GM21786 (cell line): ENCODE data around the gene TTLL7.
A peak's percentile ranks its signal among the peaks of the same experiment; 100 is the strongest.

ENCODE experiments used
- ATAC-seq: cut with Tn5 transposase; IDR thresholded peaks from one replicate; pipeline ENCODE4 v1.9.1; 2021; ENCODE audit not compliant: unreplicated experiment

Gene TTLL7

DNA sequence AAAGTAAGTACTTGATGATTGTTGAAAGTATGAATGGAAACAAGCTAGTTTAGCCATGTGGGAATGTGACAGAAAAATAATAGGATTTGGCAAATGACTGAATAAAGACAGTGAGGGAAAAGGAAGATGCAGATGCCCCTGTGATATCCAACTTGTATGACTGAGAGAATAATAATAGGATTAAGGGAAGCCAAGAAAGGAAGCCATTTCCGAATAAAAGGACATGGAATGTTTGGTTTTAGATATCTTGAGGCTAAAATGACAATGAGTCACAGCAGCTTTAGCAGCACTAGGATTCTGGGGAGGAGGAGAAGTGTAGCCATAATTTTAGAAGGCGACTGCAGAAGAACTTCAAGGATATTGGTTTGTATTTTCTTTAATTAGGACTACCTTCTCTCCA is 109.2 kb downstream of the TTLL7 start:
- no peak for ATAC-seq

DNA sequence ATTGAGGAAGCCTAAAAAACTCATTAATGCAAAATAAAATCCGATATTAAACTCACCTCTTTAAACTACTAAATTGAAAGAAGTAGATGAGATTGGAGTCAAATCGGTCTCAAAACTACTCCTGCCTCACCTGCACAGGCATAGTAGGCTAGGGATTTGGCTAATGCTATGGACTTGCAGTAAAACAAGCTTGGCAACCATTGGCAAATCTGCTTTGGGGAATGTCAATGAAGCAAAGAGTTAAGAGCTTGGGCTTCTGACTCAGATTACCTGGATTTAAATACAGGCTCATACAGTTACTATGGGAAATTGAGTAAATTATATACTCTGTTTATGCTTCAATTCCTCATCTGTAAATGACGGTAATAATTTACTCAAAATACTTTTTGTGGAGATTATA is 111.4 kb downstream of the TTLL7 start:
- ATAC-seq, result no peak

DNA sequence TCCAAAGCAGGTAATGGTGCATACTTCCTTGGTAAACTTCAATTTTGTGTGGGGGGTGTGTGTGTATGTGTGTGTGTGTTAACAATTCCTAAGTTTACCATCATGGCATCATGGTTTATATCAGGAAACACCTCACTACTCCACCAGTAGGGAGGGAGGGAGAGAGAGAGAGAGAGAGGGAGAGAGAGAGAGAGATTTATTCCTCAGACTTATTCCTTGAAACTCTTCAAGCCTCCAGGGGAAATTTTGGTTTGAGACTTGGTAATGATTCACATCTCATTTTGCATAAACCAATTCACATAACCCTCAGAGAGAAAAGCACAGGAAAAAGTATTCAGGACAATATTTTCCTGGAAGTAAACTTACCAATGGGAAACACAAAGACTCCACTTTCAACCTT is 115.0 kb downstream of the TTLL7 start:
- no peak for ATAC-seq

DNA sequence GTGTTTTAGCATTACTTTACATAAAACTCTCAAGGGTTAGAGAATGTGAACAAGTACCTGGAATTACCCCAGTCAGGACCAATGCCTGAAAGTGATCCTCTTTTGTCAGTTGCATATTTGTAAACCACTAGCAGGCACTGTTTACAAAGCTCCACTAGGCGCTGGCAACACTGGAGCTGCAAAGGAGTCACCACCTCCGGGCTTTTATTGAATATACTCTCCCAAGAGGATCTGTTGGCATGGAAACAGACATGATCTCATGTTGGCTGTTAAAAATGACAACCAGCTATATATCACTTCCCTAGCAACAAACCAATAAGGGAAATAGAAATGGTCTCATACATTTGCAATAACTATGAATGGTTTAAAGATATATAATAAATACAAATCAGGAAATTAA is 116.0 kb downstream of the TTLL7 start:
- ATAC-seq, result no peak

DNA sequence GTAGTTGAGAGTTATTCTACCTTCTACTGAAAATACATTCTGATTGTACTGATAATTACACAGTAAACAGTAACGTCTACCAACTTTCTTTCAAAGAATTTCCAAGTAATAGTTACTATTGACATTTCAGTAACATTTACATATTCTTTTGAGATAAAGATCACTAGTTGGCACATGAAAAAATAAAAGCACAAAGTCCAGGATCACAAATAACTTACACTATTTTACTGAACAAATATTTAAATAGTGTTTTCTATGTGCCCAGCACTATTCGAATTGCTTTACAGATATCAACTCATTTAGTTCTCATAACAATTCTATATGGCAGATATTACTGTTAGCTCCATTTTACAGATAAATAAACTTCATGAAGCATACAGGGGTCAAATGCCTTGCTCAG is 126.4 kb downstream of the TTLL7 start:
- no peak for ATAC-seq

DNA sequence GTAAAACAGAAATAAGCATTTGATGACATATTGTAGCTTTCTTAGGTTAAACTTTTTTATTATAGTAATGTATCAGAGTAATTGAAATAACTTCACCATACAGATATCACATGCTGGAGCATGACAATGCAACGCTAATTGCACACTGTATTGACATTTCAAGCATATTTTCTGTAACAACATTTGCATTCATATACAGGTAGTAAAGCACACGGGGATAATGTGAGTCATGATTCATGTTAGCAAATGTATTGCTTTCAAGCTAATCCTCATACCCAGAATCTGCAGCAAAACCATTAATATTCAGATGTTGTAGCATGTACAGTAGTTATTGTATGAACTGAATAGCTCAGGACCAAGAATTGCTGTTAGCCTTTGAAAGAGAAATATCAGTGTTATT is 133.9 kb downstream of the TTLL7 start:
- no peak for ATAC-seq

DNA sequence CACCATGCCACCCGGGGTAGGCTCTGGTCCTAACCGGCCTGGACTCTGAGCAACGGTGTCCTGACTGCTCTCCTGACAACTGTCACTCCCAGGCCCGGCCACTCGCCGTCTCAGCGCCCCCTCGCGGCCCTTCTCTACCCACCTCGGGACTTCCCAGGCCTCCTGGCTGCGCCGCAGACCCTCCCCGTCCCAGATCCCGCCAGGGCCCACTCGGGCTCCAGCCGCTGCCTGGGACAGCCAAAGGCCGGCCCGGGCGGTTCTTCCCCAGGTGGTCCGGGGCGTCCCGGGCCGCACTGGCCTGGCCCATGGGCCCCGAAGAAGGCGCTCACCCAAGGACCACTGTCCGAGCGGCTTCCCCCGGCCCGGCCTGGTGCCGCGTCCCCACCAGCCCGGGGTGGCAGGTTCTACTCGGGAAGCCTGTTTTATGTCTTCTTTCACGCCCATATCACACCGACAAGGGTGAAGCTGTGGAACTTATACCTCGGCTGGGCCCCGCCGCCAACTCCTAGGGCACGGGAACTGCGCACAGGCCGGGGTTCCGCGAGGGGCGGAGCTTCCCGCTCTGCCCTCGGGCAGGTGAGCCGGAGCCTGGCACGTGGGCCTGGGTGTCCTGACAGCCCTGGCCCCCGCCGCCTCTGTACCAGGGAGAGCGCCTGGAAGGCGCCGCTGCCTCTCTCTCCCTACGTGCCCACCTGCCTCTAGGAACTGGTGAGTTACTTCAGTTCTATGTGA is 138.3 kb downstream of the TTLL7 start:
- peak; percentile 94 for ATAC-seq

DNA sequence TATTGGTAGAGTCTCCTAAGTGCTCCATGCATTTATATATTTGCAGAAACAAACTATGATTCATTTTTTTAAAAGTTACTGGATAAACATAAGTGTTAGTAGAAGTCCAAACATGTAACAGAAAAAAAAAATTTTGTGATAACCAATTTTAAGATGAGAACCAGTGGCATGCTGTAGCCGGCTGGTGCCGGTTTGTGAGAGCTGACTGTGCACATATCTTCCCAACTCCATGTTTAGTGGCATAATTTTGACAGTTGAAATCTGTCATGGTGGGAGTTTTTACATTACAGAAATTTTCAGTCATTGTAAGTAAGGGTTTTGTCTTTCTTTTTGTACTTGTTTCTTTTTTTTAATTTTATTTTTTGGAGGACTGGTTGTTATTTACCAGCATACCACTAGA is 141.2 kb downstream of the TTLL7 start:
- no peak for ATAC-seq

DNA sequence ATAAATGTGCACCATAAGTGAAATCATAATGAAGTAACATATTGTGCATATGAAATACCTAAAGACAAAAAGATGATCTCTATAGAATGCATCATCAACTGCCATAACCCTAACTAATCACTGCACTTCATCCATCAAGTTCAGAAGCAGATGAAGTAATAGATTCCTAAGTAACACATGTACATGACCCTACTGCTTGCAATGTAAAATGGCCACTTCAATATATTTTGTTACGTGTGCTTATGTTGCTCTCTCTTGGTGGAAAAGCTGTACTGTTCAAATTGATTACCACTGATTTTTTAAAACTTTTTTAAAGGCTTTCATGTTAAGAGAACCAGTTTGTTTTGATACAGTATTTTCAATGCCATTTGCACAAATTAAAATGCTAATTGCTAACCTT is 141.8 kb downstream of the TTLL7 start:
- no peak for ATAC-seq

DNA sequence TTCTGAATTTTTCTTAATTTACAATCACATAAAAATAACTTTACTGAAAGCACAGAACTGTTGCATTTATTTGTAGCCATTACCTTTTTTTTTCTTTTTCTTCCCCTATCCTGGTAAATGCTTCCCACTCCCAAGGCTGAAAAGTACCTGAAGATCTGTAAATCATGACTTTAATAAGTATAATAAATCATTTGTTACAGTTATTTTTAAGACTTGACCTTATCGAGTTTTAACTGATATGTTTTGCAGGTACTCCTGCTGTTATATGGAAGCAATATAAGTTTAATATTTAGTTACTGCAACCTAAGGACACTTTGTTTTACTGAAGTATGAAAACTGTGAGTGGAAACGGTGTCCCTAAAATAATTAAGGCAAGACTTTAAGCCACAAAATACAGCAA is 142.6 kb downstream of the TTLL7 start:
- no peak for ATAC-seq

DNA sequence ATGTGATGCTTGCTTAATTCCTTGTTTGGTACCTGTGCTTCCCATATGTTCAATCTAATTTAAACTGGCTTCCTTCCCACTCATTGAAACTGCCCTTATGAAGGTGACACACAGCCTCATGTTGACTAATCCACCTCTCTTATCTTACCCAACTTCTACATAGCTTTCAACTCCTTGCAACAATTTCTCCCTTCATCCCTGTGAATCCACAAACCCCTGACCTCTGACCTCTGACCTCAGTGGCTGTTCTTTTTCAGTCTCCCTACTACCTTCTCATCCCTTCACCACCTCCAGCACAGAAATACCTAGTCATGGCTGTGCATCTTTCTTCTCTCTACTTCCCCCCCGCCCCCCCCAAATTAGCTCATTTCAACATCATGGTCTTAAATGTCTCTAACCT is 144.5 kb downstream of the TTLL7 start:
- ATAC-seq, result no peak

DNA sequence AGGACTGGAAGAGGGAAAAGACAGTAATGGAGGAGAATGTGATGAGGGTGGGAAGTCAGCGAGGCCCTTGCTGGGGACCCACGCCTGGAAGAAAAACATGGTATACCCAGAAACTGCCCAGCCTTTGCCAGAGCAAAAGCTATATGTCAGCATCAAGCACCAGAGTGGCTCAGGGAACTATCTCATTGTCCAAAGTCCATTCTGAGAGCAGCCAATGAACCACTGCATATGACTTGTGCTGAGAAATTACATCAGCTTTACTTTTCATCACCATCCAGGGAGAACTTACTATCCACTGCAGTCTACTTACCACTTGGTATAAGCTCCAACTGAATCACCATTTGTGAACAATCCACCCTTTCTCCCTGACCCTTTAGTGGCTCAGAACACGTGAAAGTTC is 148.1 kb downstream of the TTLL7 start:
- ATAC-seq, result no peak

DNA sequence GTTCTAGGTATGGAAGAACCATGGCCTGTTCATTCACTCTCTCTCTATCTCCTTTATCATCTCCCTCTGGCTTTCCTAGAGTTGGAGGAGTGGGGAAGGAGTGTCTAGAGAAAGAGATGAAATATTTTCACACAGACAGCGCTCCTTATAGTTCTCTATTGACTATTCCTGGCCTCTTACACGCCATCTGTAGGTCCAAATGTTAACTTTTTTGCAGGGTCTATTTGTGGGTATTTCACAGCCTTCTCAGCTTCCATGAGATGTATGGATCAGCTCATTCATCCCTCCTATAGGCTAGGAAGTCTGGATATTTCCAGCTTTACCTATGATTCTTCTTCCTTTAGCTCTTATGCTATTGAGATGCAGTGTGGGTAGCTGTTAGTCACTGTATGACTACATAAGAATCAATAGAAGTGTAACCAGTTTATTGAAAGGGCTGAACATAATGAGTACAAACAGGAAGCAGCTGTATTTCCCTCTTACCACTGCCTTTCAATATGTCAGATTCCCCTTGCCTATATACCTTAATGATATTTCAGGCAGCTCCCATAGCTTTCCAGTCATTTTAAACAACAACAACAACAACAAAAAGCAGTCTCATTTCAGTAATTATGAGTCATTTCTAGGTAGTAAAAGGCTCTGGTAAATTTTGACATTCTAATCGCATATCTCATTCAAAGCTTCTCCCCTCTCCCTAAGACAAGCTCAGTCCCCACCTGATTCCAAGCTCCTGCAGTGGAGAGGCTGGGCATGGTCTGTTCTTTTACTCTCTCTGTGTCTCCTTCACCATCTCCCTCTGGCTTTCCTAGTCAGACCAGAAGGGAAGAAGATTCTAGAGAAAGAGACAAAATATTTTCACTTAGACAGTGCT is 149.5 kb downstream of the TTLL7 start:
- no peak for ATAC-seq

DNA sequence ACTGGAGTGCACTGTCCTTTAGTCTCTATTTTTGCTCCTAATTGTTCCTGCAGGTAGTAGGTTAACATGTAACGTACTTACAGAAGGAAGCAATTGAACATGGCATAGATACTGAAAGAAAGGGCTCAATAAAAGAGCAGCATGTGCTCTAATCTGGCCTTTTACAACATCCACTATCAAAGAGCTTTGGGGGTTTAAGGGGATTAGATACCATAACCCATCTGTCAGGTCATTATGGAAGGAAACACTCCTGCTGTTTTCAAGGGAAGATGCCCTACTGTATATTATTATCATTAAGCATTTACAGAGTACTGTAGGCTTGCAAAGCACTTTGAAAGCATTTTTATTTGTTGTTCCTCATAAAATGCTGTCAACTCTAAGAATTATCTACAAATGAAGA is 152.8 kb downstream of the TTLL7 start:
- no peak for ATAC-seq

DNA sequence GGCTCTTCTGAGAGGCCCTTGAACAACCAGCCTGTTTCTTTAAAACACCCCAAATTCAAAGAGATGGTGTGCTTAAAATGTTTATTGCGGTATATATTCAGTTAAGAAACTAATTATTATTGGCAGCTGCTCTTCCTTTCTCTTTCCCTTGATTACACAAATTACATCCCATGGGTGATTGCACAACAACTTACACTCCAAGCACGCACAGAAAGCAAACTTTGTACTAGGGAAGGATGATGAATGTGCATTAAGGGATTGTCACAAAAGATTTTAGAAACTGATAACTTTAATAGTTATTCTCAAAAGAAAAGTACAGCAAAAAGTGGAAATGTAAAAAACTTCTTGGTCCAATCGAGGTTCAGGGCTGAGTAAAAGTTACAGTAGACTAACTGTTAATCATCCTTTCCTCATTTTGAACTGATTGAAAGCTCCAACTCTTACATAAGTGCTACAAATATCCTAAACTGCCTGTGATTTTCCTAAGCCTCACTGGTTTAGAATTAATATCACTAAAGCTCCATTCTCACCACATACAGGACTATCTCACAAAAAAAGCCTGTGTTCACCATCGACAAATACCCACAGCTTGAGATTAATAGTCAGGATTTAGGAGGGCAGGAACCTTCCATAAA is 153.4 kb downstream of the TTLL7 start:
- ATAC-seq, result no peak

DNA sequence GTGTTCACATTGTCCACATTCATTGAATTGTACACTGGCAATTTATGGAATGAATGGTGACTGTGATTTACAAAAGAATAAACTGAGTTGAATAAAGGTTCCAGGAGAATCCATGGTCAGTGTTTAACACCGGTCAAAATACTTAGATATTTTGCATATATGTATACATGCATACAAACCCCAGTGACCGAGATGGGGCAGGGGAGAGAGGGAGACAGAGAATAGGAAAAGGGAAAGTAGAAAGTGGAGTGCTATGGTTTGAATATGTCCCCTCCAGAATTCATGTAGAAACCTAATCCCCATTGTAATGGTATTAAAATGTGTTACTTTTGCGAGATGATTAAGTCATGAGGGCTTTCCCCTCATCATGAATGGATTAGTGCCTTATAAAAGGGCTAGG is 154.4 kb downstream of the TTLL7 start:
- no peak for ATAC-seq

DNA sequence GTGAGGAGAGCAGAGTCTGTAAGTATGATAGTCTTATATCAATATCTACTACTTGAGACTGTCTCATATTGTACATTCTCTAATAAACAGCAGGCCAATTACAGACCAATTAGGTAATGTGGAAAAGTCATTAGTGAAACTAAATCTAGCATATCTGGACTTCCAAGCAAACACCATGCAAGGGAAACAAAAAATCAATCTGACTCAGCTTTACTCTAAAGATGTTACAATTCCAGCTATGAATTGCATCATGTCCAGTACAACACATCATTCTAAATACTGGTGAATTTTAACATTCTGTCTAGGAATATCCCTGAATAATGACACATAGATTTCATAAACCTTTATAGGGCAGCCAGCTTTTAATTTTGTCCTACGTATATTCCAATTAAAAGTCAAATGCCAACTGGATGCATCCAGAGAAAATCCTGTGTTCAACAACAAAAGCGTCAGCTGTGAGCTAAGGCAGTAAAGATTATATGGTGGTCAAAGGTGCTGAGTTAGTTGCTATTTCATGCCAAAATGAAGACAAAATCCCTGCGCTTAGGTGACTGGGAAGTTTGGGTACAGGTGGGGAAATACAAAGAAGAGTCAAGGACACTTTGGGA is 159.3 kb downstream of the TTLL7 start:
- no peak for ATAC-seq

DNA sequence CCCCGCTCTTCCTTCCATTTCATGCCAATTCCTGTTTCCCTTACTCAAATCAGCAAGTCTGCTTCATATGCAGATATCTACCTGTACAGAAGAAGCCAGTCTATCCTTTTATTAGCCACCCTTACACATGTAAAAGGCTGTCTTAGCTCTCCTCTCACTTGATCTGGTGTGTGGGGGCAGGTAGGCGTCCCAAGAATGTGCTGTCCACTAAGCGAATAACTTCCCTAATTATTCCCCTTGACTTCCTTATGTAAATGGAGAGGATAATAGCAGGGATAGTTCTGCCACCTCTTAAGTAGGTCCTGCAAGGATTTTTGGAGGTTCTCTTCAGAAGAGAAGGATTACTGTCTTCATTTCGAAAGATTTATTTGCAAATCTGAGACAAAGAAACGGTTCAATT is 160.4 kb downstream of the TTLL7 start:
- no peak for ATAC-seq

DNA sequence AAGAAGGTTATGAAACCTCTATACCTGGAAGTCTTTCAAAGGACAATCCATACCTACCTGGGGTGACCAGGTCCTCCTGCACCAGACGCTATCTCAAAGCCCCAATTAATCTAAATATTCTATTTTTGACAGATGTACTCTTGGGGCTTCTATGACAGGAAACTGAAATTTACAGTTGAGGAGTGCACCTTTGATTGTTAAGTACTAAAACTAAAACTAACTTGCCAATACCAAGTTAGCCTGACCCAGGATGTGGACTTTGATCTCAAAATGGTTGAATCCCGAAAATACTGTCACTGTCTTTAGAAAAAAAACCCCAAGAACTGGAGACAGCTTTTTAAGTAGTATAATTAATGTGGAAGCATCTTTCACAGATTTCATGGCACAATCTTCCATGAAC is 162.4 kb downstream of the TTLL7 start:
- no peak for ATAC-seq

DNA sequence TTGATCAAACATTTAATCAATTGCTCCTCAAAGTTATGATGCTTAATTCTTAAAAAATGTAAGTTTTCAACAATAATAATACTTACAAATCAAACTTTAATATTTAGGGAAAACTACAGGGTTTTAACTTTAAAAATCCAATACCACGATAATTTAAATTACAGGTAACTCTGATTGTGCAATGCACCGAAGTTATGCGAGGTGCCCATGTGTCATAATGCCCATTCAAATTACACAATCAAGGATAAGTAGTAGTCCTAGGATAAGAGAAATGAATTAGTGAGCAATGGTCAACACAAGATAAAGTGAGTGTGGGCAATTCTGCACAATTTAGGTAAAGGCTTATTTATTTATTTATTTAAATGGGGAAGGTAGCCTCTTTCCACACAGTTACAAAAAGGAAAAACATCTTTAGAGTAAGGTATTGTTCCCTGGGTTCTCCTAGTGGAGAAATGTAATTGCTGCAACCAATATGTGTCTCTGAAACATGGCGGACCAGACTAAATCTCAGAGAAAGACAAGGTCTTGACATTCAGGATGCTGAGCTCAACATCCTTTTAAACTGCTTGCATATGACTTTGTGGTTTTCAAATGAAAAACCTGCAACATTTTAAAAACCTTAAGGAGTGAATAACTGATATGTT is 164.2 kb downstream of the TTLL7 start:
- no peak for ATAC-seq

DNA sequence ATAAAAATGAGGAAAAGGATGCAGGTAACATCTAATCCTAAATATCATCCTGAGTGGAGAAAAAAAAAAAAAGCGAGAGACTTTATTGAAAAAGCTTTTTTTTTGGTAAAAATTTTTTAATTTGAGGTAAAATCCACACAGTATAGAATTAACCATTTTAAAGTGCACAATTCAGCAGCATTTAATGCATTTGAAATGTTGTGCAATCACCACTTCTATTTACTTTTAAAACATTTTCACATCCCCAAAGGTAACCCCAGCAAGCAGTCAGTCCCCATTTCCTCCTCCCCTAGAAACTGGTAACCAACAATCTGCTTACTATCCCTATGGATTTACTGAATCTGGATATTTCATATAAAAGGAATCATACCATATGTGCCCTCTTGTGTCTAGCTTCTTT is 166.7 kb downstream of the TTLL7 start:
- ATAC-seq, result no peak
